Activated CD8-positive, alpha-beta T cell treated with anti-CD3 and anti-CD28 coated beads, Interleukin-2, amount 10 ng/mL, durations not matched to agents 7 days and 5 days (primary cell): Measurements from ENCODE around the gene RAB3IL1. TPM values are rescaled to one million over a fixed set of nuclear protein-coding genes. Genes with fewer than 3 reads are reported as not detected.
A peak's percentile ranks its signal among the peaks of the same experiment; 100 is the strongest.
"Not testable (repeated sequence)": the region's sequence is repeated elsewhere in the genome, so short reads cannot be mapped to it uniquely, and the experiment has no call there.

Experiments used
- ATAC-seq: fragments of 150-1000 bp; cut with Tn5 transposase; one replicate; pipeline ENCODE4 v1.10.0; 2021; ENCODE audit warnings: moderate library complexity
- CTCF ChIA-PET: fragments of 350-600 bp; sonication (Branson Sonifier 250); formaldehyde crosslinking; loops from one replicate; lab custom pipeline; 2021; ENCODE audit warnings: antibody characterized with exemption; lab: Charles Lee
- POLR2A ChIA-PET: fragments of 350-600 bp; sonication (Branson Sonifier 250); formaldehyde crosslinking; loops from one replicate; lab custom pipeline; 2021; ENCODE audit warnings: antibody characterized with exemption; lab: Charles Lee
- DNase-seq: peaks from one replicate; pipeline ENCODE4 v3.0.0-alpha.2; 2020
- H3K27ac Mint-ChIP-seq: one replicate; pipeline ENCODE4 v1.8.0; 2021; ENCODE audit warnings: mild to moderate bottlenecking, mixed read lengths
- H3K27me3 Mint-ChIP-seq: one replicate; pipeline ENCODE4 v1.8.0; 2021; ENCODE audit warnings: low read depth, mixed read lengths
- H3K36me3 Mint-ChIP-seq: one replicate; pipeline ENCODE4 v1.8.0; 2021; ENCODE audit warnings: low read depth, mixed read lengths
- H3K4me1 Mint-ChIP-seq: one replicate; pipeline ENCODE4 v1.8.0; 2021; ENCODE audit warnings: low read depth, mixed read lengths
- H3K4me3 Mint-ChIP-seq: one replicate; pipeline ENCODE4 v1.8.0; 2021; ENCODE audit warnings: mild to moderate bottlenecking, mixed read lengths
- H3K9me3 Mint-ChIP-seq: one replicate; pipeline ENCODE4 v1.8.0; 2022; ENCODE audit warnings: mixed read lengths; ENCODE audit not compliant: insufficient read depth
- total RNA-seq, 2 experiments: library from RNA; stranded (reverse); gene quantifications; one replicate each; pipeline ENCODE4 v1.2.3, GENCODE V29; 2021

Gene RAB3IL1
- total RNA-seq, 2 experiments from 2014 or later, result not detected

GRCh38 chr11:61882267-61882666, 35.1 kb downstream of the RAB3IL1 start:
- not testable (repeated sequence) for DNase-seq, H3K4me3 Mint-ChIP-seq, H3K27ac Mint-ChIP-seq, H3K27me3 Mint-ChIP-seq, H3K36me3 Mint-ChIP-seq, H3K4me1 Mint-ChIP-seq, H3K9me3 Mint-ChIP-seq, ATAC-seq
- ChIA-PET CTCF (interaction anchor here (1.0 to 2.8 kb wide), 4 partner anchors 12 to 199 kb away, joined by 3 to 10 read pairs (median 10); no protein-coding TSS in a partner anchor), POLR2A (interaction anchor here (1.6 kb wide), 1 partner anchor 81 kb away, joined by 3 read pairs; no protein-coding TSS in a partner anchor)

DNA sequence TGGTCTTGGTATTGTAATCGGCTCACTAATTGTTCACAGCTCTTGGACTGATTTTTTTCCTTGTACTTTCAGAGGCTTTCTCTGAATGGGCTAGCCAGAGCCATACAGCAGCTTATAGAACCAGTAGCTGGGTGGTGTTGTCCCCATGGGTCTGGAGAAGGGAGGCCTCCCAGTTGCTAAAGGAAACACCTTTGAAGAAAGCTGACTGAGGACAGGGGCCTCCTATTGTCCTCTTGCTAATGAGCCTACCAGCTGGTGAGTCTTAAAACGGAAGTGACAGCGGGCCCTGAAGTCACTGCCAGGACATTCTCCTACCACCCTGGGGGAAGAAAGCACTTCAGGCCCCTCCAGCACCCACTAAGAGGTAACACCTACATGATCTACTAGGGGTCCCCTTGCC, 36.0 kb downstream of the RAB3IL1 start:
- Mint-ChIP-seq H3K27me3 (no peaks in the 10 kb centered on the region), H3K27ac (no peak overlapping the region), H3K9me3 (no peaks in the 10 kb centered on the region), H3K4me3 (no peak overlapping the region), H3K4me1 (no peaks in the 10 kb centered on the region), H3K36me3 (no peaks in the 10 kb centered on the region)
- ChIA-PET POLR2A (interaction anchor here (0.5 to 1.6 kb wide), 3 partner anchors 47 to 84 kb away, joined by 3 read pairs; no protein-coding TSS in a partner anchor), CTCF (interaction anchor here (1.9 to 2.8 kb wide), 3 partner anchors 11 to 200 kb away, joined by 9 to 10 read pairs (median 10); no protein-coding TSS in a partner anchor)
- ATAC-seq (no peak), DNase-seq (no peak)

GRCh38 chr11:61880454-61880853, 36.9 kb downstream of the RAB3IL1 start:
- ChIA-PET CTCF (interaction anchor here (1.2 to 2.4 kb wide), 5 partner anchors 18 to 227 kb away, joined by 3 to 10 read pairs (median 5); no protein-coding TSS in a partner anchor), POLR2A (no interaction called here)
- Mint-ChIP-seq H3K27ac (no peak overlapping the region), H3K4me1 (no peaks in the 10 kb centered on the region), H3K4me3 (no peak overlapping the region), H3K27me3 (no peaks in the 10 kb centered on the region), H3K36me3 (no peaks in the 10 kb centered on the region), H3K9me3 (no peaks in the 10 kb centered on the region)
- no peak for DNase-seq
- no peak for ATAC-seq

DNA sequence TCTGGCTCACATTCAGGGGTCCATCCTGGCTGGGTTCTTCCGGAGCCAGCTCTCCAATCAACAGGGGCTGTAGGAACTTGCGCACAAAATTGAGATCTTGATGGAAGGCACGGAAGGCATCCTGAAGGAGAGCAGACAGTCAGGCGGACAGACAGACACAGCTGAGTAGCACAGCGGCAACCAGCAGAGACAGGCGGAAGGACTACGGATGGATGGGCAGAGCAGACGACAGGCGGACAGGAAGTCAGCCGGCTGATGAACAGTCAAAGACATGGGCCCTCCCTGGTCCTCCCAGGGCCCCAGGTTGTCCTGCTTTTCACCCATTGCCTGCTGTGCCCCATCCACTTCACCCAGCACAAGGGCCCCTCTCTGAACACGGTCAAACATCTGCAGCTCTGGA, 37.3 kb downstream of the RAB3IL1 start:
- POLR2A ChIA-PET, result no interaction called here
- H3K27ac Mint-ChIP-seq, result no peak overlapping the region
- CTCF ChIA-PET, result interaction anchor here (1.2 to 1.4 kb wide), 4 partner anchors 19 to 228 kb away, joined by 3 to 5 read pairs (median 4); no protein-coding TSS in a partner anchor

GRCh38 chr11:61879152-61879551, 38.2 kb downstream of the RAB3IL1 start:
- Mint-ChIP-seq H3K27ac (no peak overlapping the region), H3K4me1 (no peaks in the 10 kb centered on the region), H3K36me3 (no peaks in the 10 kb centered on the region), H3K4me3 (no peak overlapping the region), H3K9me3 (no peaks in the 10 kb centered on the region), H3K27me3 (no peaks in the 10 kb centered on the region)
- ChIA-PET CTCF (interaction anchor here (1.2 to 1.4 kb wide), 4 partner anchors 19 to 229 kb away, joined by 3 to 5 read pairs (median 4); no protein-coding TSS in a partner anchor), POLR2A (no interaction called here)
- no peak for ATAC-seq
- no peak for DNase-seq

More for the DNA sequence above, 37.3 kb downstream of the RAB3IL1 start:
- H3K36me3 Mint-ChIP-seq, result no peaks in the 10 kb centered on the region
- ATAC-seq (no peak), DNase-seq (no peak)
- H3K27me3 Mint-ChIP-seq, result no peaks in the 10 kb centered on the region
- H3K9me3 Mint-ChIP-seq, result no peaks in the 10 kb centered on the region
- no peak overlapping the region for H3K4me3 Mint-ChIP-seq
- H3K4me1 Mint-ChIP-seq, result no peaks in the 10 kb centered on the region

GRCh38 chr11:61875698-61876097, 41.7 kb downstream of the RAB3IL1 start:
- no peaks in the 10 kb centered on the region for H3K36me3 Mint-ChIP-seq
- DNase-seq (no peak), ATAC-seq (no peak)
- ChIA-PET CTCF (interaction anchor here (1.3 to 1.5 kb wide), 2 partner anchors 72 to 232 kb away, joined by 7 read pairs; no protein-coding TSS in a partner anchor), POLR2A (no interaction called here)
- H3K9me3 Mint-ChIP-seq, result no peaks in the 10 kb centered on the region
- no peak overlapping the region for H3K4me3 Mint-ChIP-seq
- H3K27ac Mint-ChIP-seq, result no peak overlapping the region
- H3K4me1 Mint-ChIP-seq, result peaks cover 8% of the 10 kb centered on the region
- H3K27me3 Mint-ChIP-seq, result no peaks in the 10 kb centered on the region

- no peaks in the 10 kb centered on the region for H3K36me3 Mint-ChIP-seq
Observed at GRCh38 chr11:61874853-61875252, 42.5 kb downstream of the RAB3IL1 start.

DNA sequence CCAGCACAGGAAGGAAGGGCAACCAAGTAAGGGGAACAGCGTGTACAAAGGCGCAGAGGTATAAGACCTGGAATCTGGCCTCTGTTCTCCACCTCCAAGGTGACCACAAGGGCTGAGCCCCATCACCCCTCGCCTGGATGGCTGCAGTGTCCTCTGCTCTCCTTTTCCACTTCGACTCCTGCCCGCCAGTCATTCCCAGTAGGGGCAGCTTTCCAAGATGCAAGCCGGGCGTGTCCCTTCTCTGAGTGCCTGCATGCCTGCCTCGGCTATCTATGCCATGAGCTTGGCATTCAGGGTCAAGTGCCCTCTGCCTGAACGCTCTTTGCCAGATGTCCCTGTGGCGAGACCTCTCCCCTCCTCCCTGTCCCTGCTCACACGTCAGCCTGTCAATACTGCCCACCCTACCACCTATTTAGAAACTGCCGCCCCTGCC, 43.0 kb downstream of the RAB3IL1 start:
- ChIA-PET CTCF (interaction anchor here (0.8 to 1.3 kb wide), 3 partner anchors 24 to 233 kb away, joined by 3 to 7 read pairs (median 5); no protein-coding TSS in a partner anchor), POLR2A (no interaction called here)
- Mint-ChIP-seq H3K4me3 (no peak overlapping the region), H3K27me3 (no peaks in the 10 kb centered on the region), H3K4me1 (peaks cover 8% of the 10 kb centered on the region), H3K36me3 (no peaks in the 10 kb centered on the region), H3K9me3 (no peaks in the 10 kb centered on the region), H3K27ac (no peak overlapping the region)
- DNase-seq (no peak), ATAC-seq (no peak)

More at GRCh38 chr11:61874853-61875252, 42.5 kb downstream of the RAB3IL1 start:
- ChIA-PET CTCF (interaction anchor here (0.8 to 1.5 kb wide), 4 partner anchors 24 to 233 kb away, joined by 3 to 7 read pairs (median 6); no protein-coding TSS in a partner anchor), POLR2A (no interaction called here)
- Mint-ChIP-seq H3K4me1 (peaks cover 8% of the 10 kb centered on the region), H3K4me3 (no peak overlapping the region), H3K27me3 (no peaks in the 10 kb centered on the region), H3K27ac (no peak overlapping the region), H3K9me3 (no peaks in the 10 kb centered on the region)
- ATAC-seq (no peak), DNase-seq (no peak)

- ChIA-PET CTCF (interaction anchor here (1.2 to 5.4 kb wide), 4 partner anchors 77 to 234 kb away, joined by 5 to 48 read pairs (median 18); no protein-coding TSS in a partner anchor), POLR2A (no interaction called here)
- Mint-ChIP-seq H3K36me3 (no peaks in the 10 kb centered on the region), H3K4me3 (no peak overlapping the region), H3K27ac (no peak overlapping the region), H3K27me3 (no peaks in the 10 kb centered on the region), H3K4me1 (peaks cover 8% of the 10 kb centered on the region), H3K9me3 (no peaks in the 10 kb centered on the region)
- no peak for DNase-seq
- ATAC-seq, result no peak
Observed at GRCh38 chr11:61873588-61874376, 43.6 kb downstream of the RAB3IL1 start.

GRCh38 chr11:61872935-61873565, 44.3 kb downstream of the RAB3IL1 start:
- H3K36me3 Mint-ChIP-seq, result no peaks in the 10 kb centered on the region
- DNase-seq, result no peak
- no peaks in the 10 kb centered on the region for H3K9me3 Mint-ChIP-seq
- CTCF ChIA-PET, result interaction anchor here (1.4 to 5.4 kb wide), 3 partner anchors 76 to 235 kb away, joined by 5 to 48 read pairs (median 32); no protein-coding TSS in a partner anchor
- H3K27me3 Mint-ChIP-seq, result no peaks in the 10 kb centered on the region
- H3K4me3 Mint-ChIP-seq, result no peak overlapping the region
- no peak overlapping the region for H3K27ac Mint-ChIP-seq
- no peak for ATAC-seq
- H3K4me1 Mint-ChIP-seq, result peaks cover 8% of the 10 kb centered on the region
- POLR2A ChIA-PET, result no interaction called here

DNA sequence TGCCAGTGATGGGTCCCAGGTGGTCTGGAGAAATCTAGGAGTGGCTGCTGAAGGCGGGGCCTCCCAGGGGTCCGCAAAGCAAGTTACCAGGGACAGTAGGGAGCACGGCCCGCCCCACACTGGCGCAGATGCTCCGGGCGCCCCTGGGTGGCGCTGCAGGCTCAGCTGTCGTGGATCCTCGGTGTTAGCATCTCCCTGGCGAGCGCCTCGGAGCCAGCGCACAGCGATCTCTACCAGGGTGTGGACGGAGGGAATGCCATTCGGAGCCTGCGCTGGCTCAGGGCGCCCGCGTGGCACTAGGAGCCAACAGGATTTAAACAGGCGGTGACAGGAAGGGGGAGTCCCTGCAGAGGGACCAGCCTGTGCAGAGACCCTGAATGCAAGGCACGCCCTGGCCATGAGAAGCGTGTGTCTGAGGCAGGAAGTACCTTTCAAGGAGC, 46.2 kb downstream of the RAB3IL1 start:
- Mint-ChIP-seq H3K9me3 (no peaks in the 10 kb centered on the region), H3K4me1 (peaks cover 8% of the 10 kb centered on the region), H3K27ac (peak overlapping the region; percentile 61), H3K4me3 (peak overlapping the region; percentile 54), H3K27me3 (no peaks in the 10 kb centered on the region), H3K36me3 (no peaks in the 10 kb centered on the region)
- ChIA-PET POLR2A (no interaction called here), CTCF (interaction anchor here (0.6 to 5.4 kb wide), 23 partner anchors 11 to 467 kb away, joined by 3 to 48 read pairs (median 5); partner anchors contain the start of gene INCENP)
- DNase-seq (peak; percentile 77), ATAC-seq (peak; percentile 94)
